Stimulated activated CD8-positive, alpha-beta memory T cell treated with anti-CD3 and anti-CD28 coated beads, Interleukin-7, amount 100 ng/mL, for 24 hours (primary cell): Measurements from ENCODE around the gene VWA5B2.
A peak's percentile ranks its signal among the peaks of the same experiment; 100 is the strongest.
"Not testable (repeated sequence)": the region's sequence is repeated elsewhere in the genome, so short reads cannot be mapped to it uniquely, and the experiment has no call there.

ENCODE experiments used
- DNase-seq: peaks from one replicate; pipeline ENCODE4 v3.0.0-alpha.2; 2020; ENCODE audit warnings: low read depth

Gene VWA5B2

DNA sequence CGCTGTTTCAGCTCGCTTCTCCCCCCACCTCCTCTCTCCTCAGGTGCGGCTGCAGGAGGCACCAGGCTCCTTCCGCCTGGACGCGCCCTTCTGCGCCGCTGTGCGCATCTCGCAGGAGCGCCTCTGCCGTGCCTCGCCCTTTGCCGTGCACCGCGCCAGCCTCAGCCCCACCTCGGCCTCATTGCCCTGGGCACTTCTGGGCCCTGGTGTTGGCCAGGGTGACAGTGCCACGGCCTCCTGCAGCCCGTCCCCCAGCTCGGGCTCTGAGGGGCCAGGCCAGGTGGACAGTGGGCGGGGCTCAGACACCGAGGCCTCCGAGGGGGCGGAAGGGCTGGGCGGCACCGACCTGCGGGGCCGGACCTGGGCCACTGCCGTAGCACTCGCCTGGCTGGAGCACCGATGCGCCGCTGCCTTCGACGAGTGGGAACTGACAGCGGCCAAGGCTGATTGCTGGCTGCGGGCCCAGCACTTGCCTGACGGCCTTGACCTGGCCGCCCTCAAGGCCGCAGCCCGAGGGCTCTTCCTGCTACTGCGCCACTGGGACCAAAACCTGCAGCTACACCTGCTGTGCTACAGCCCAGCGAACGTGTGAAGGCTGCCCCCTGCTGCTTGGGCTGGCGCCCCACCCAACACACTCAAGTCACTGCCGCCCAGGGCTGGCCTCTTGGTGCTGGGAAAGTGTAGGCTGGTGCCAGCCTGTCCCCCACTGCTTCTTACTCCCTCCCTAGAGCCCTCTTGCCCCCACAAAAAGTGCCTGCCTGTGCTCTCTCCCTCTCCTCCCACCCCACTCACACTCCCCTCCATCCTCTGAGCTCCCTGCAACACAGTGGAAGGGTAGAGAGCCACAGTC lies 12.3 kb downstream of the VWA5B2 start:
- no peak for DNase-seq

GRCh38 chr3:184242297-184242685 lies 12.9 kb downstream of the VWA5B2 start:
- DNase-seq = no peak

DNA sequence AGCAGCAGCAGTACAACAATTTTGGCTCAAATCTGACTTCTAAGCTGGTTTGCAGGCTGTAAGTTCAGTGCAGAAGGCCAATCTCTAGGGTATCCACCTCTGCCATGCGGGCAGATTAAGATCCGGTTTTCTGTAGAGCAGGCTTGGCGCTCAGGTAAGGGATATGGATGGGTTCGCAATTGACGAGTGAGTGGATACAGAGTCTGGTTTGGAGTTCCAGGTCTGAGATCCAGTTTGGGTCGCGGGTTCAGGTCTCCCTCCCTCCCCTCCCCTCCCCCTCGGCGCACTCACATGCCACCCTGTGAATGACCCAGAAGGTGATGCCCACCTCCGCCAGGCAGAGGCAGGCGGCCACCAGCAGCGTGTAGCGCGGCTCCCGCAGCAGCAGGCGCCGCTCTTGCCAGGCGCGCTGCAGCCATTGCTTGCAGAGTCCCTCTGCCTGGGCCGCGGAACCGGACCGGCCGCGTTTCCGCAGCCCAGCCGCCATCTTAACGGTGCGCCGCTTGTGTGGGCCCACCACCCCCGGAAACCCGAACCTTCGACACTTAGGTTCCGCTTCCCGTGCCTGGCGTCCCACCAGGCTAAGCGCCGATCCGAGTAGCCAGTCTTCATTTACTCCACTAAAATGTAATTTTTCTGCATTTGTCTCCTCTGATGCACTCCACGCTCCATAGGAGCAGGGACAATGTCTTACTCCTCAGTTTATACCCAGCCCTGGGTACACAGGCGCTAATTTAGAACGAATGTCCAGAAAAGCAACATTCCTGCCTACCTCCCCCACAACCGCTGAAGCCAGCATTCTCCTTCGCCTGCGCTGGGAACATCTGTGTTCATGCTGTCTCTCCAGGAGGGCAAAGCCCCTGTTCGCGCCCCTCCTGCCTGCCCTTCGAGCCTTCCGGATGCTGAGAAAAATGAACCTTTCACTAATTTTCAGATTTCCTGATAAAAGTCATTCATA lies 19.3 kb downstream of the VWA5B2 start, which contains the start of gene ALG3:
Gene ALG3 (minus strand): TSS at position 509 of the 958 bp plus-strand sequence. CDS start 22 bp downstream, at position 487.
- peak; percentile 84 for DNase-seq

DNA sequence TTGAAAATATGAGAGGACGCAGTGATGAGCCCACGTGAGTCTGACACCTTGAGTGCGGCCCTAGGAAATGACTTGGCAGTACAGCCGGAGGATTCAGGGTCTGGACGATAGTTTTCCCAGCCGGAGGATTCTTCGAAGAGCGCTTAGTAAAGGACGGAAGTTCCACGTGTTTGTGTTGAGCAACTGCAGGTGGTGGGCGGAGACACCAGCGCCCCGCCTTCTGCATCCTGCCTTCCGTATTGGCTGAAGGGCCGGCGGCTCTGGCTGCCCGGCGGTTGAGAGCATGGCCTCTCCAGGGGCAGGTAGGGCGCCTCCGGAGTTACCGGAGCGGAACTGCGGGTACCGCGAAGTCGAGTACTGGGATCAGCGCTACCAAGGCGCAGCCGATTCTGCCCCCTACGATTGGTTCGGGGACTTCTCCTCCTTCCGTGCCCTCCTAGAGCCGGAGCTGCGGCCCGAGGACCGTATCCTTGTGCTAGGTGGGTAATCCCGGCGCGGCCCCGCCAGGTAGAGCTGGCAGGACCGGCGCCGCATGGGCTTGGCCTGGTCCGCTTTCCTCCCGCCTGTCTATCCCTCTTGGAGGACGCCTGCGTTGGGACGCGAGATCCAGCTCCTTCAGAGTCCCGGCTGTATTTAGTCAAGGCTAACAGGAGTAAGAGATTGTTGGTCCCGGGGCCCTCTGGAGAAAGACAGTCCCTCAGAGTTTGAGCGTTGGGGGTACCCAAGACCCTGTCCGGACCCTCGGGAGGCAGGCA lies 20.2 kb downstream of the VWA5B2 start, which contains the start of gene EEF1AKMT4:
Gene EEF1AKMT4 (plus strand): TSS at position 261 of the 755 bp plus-strand sequence. CDS start 23 bp downstream, at position 284.
- DNase-seq = peak; percentile 92

DNA sequence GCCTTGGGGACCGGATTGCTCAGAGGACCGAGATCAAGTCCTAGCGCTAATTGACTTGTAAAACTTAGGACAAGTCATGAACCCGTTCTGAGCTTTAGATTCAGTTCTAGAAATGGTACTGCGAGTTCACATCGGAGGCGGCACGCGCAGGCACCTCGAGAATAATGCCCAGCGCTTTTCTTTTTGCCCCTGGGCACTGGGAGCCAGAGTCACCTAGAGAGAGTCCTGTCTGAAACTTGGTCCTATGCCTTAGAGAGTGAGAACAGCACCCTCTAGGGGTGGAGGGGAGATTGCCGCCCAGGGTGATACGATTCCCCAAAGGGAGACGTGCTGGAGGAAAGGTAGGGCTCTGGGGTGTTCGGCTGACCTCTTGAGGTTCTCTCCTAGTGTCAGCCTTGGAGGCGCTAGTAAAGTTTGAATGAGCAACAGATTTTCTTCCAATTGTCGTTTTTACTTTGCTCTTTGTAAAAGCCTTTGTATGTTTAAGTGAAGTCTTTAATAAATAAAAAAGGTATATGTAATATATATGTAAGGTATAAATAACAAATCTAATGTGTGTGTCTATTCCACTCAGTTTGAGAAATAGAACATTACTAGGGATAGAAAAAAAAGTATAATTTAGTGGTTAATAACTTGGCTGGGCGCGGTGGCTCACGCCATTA lies 20.9 kb downstream of the VWA5B2 start:
- DNase-seq = peak; percentile 84

GRCh38 chr3:184255291-184256039 lies 26.1 kb downstream of the VWA5B2 start:
- no peak for DNase-seq

GRCh38 chr3:184257083-184257915 lies 27.9 kb downstream of the VWA5B2 start:
- DNase-seq = no peak

- no peak for DNase-seq
Measured at GRCh38 chr3:184258926-184259325, 29.5 kb downstream of the VWA5B2 start.

GRCh38 chr3:184259396-184259877 lies 30.1 kb downstream of the VWA5B2 start:
- DNase-seq = no peak

DNA sequence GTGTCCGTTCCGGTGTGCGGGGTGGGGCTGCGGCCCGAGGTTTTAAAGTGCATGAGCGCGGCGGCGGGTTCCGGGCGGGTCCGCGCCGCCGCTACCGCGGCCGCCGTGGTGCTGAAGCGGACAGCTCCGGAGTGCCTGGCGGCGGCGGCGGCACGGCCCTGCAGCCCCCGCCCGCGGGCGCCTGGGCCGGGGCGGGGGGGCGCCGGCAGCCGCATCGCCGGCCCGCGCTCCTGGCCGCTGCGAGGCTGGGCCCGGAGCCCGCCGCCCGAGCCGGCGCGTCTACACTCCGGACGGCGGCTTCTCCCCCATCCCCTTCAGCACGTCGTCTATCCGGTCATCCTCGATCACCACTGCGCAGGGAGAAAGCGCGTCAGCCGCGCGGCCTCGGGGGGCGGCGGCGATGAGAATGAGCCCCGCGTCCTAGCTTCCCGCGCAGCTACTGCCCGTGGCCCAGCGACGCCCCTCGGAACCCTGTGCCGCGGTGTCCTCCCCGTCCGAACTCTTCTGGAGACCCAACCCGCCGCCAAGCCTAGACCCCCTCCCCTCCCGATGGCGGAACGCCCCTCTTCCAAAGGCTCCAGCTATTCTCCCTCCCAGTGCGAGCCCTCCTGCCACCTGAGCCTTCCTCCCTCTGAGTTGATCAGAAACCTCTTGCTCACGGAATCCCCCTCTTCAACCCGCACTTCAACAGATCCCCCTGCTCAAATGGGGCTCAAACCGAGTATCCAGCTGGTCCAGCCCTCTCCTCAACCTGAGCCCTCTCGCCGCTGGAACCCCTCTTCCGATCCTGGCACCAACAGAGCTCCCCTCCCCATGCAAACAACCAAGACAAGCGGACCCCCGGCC lies 30.7 kb downstream of the VWA5B2 start:
- no peak for DNase-seq

GRCh38 chr3:184260724-184261269 lies 31.4 kb downstream of the VWA5B2 start:
- no peak for DNase-seq

DNA sequence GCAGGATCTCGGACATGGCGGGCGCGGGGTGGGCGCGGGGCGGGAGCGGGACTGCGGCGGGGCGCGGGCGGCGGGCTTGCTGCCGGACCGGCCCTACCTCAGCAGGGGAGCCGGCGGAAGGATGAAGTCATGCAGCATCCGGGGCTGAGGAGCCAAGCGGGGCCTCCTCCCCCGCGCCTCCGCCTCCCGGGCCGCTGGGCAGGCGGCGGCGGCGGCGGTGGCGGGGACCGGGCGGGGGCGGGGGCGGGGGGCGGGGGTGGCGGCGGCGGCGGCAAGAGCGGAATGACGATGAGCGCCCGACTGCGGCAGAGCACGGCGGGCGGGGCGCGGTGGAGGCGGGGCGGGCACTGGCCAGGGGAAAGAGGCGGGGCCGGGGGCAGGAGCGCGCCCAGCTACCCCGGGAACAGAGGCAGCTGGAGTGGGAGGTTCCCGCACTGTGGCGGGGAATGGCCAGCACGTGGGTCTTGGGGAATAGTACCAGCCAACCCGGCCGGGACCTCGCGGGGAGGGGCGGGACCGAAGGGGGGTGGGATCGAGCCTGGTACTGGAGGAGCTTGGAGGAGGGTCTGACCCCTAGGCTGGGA lies 32.0 kb downstream of the VWA5B2 start, which contains the start of gene CAMK2N2:
Gene CAMK2N2 (minus strand): TSS at position 284 of the 584 bp plus-strand sequence. CDS start 268 bp downstream, at position 16.
- no peak for DNase-seq

DNA sequence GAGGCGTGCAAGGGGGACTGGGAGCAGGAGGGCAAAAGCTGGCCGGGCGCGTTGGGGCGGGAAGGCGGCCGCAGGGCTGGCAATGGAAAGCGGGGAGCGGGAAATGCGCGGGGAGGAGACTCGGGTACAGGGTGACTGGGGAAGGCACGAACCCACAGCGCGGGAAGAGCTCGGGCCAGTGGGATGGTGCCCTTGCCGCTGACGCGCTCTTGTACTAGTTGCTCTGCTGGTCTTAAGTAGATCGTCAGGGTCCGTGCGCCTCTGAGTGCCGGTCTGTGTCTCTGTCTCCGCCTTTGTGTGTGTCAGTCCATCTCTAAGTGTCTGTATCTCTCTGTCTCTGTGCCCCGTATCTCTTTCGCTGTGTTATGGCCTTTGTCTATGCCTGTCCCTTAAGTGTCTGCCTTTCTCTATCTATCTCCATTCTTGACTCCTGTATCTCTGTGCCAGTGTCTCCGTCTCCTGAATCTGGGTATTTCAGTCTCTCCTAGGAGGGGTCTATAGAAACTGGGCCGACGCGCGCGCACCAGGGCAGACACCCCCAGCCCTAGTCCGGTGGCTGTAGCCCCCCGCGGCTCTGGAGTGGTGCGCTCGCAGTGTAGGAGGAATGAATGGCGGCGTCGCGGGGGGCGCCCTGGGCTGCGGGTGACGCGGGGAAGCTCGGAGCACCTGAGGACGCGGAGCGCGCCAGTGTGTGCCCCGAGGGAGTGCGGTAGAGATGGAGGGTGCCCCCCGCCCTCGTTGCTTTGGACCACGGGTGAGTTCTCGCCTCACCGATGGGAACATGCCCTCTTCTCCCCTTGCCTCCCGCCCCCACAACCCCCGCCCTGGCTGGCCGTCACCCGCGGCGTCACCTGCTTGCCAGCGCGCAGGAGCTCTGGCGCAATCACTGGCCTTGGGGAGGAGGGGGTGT lies 32.7 kb downstream of the VWA5B2 start:
- no peak for DNase-seq

DNA sequence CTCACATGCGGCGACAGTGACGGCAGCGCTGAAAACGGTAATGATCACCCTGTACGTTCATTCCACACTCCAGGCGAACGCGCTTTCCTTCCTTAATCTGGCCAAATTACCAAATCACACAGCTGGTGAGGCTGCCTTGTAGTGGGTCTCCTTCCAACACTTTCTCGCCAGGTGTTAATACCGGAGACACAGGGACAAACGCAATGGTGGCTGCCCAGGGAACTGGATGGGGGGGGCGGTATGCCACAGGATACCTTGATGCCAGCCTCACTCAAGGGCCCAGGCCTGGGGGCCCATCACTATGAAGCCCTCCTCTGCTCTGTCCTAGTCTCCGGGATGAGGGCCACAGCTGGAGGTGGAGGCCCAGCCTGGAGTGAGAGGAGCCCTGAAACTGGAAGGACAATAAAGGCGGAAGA lies 33.4 kb downstream of the VWA5B2 start:
- no peak for DNase-seq

- not testable (repeated sequence) for DNase-seq
Measured at GRCh38 chr3:184267249-184267648, 37.9 kb downstream of the VWA5B2 start.

DNA sequence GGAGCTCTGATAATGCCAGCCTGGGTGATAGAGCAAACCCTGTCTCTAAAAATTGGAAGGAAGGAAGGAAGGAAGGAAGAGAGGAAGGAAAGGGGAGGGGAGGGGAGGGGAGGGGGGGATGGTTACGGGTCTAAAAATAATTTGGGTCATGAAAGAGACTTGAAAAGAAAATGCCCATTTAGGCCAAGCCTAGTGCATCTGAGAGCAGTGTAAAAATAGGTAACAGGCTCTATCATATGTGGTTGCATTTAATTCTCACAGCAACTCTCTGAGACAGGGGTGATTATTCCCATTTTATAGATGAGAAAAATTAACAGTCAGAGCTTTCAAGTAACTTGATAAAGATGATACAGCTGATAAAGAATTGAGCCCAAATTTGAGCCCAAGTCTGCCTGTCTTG lies 42.9 kb downstream of the VWA5B2 start:
- DNase-seq = no peak

DNA sequence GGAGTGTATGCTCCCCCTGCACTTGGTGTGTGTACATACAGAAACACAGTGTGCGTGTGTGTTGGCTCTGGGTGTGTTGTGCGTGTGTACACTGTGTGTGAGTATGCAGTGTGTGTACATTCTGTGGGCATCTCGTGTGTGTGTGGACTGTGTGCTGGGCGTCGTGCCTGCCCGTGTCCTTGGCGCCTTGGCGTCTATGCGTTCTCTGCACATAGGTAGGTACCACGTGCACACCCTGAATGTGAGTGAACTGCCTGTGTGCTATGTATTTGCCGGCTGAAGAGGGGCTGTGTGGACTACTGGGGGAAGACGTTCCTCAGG lies 46.0 kb downstream of the VWA5B2 start:
- no peak for DNase-seq
